CD14-positive monocyte (primary cell): Measurements from ENCODE around the gene RANBP3. TPM values are rescaled to one million over a fixed set of nuclear protein-coding genes. Genes with fewer than 3 reads are reported as not detected.

Experiments used
- DNase-seq, 3 donors: peaks; one replicate each; pipeline ENCODE4 v3.0.0-alpha.2; 2011 to 2022
- H2AFZ ChIP-seq: 2 replicates; pipeline ENCODE4 v1.6.0; 2012; ENCODE audit warnings: mild to moderate bottlenecking, low read depth, low read length, inconsistent platforms; ENCODE audit not compliant: insufficient read depth, poor library complexity, severe bottlenecking
- H3K27ac ChIP-seq, 2 donors: 1 replicate in 1 of 2; 2 replicates in 1 of 2; pipeline ENCODE4 v1.5.1; 2012 to 2013; ENCODE audit warnings: low read length in 2 of 2, control low read depth in 1 of 2, inconsistent platforms in 1 of 2, low read depth in 1 of 2, mild to moderate bottlenecking in 1 of 2
- H3K27me3 ChIP-seq, 2 donors: one replicate each; pipeline versions ENCODE4 v1.6.0 to v1.6.1; 2011 to 2013; ENCODE audit warnings: low read length in 2 of 2; ENCODE audit not compliant: control insufficient read depth in 2 of 2, insufficient read depth in 2 of 2
- H3K36me3 ChIP-seq, 2 donors: replicated peaks in 1 of 2; 1 replicate in 1 of 2; 2 replicates in 1 of 2; pipeline versions ENCODE4 v1.5.1 to v1.6.1; 2012 to 2013; ENCODE audit warnings: low read length in 2 of 2, control low read depth in 1 of 2, inconsistent platforms in 1 of 2, mild to moderate bottlenecking in 1 of 2; ENCODE audit not compliant: insufficient read depth in 2 of 2, control insufficient read depth in 1 of 2
- H3K4me1 ChIP-seq, 2 donors: 1 replicate in 1 of 2; 2 replicates in 1 of 2; pipeline versions ENCODE4 v1.5.1 to v1.6.1; 2012 to 2013; ENCODE audit warnings: low read length in 2 of 2, control low read depth in 1 of 2, inconsistent platforms in 1 of 2, mild to moderate bottlenecking in 1 of 2, moderate library complexity in 1 of 2; ENCODE audit not compliant: insufficient read depth in 2 of 2, control insufficient read depth in 1 of 2
- H3K4me2 ChIP-seq: replicated peaks from 2 replicates; pipeline ENCODE3; 2012; ENCODE audit warnings: low read length, moderate library complexity, mild to moderate bottlenecking; ENCODE audit not compliant: poor library complexity, severe bottlenecking; ENCODE audit errors: extremely low read depth
- H3K4me3 ChIP-seq, 3 experiments: fragments of 200-600 bp in 1 of 3; sonication (generic) in 1 of 3; replicated peaks in 1 of 3; 1 replicate in 2 of 3; 2 replicates in 1 of 3; pipeline ENCODE4 v1.5.1; 2011 to 2013; ENCODE audit warnings: low read length in 3 of 3, mild to moderate bottlenecking in 3 of 3, control low read depth in 2 of 3, low read depth in 2 of 3, inconsistent platforms in 1 of 3, moderate library complexity in 1 of 3
- H3K79me2 ChIP-seq: 2 replicates; pipeline ENCODE4 v1.6.0; 2012; ENCODE audit warnings: mild to moderate bottlenecking, control low read depth, inconsistent platforms, low read length, moderate library complexity; ENCODE audit not compliant: insufficient read depth
- H3K9ac ChIP-seq: 2 replicates; pipeline ENCODE4 v1.6.0; 2017; ENCODE audit warnings: low read length, mild to moderate bottlenecking; ENCODE audit not compliant: insufficient read depth, poor library complexity, severe bottlenecking
- H3K9me3 ChIP-seq, 2 donors: replicated peaks in 1 of 2; 1 replicate in 1 of 2; 2 replicates in 1 of 2; pipeline versions ENCODE4 v1.5.1 to v1.6.1; 2012 to 2013; ENCODE audit warnings: low read length in 2 of 2, control low read depth in 1 of 2; ENCODE audit not compliant: control insufficient read depth in 1 of 2, insufficient read depth in 1 of 2
- H4K20me1 ChIP-seq: 2 replicates; pipeline ENCODE4 v1.6.0; 2012; ENCODE audit warnings: mild to moderate bottlenecking, low read length, control low read depth, moderate library complexity; ENCODE audit not compliant: insufficient read depth
- H3K27ac Mint-ChIP-seq, 7 donors: one replicate each; pipeline ENCODE4 v1.8.0; 2020; ENCODE audit warnings: mild to moderate bottlenecking in 7 of 7, mixed read lengths in 7 of 7, moderate library complexity in 6 of 7, inconsistent platforms in 2 of 7
- H3K27me3 Mint-ChIP-seq, 3 donors: one replicate each; pipeline ENCODE4 v1.8.0; 2021 to 2022; ENCODE audit warnings: low read depth in 3 of 3, mild to moderate bottlenecking in 3 of 3, mixed read lengths in 3 of 3, moderate library complexity in 3 of 3, inconsistent platforms in 1 of 3
- H3K36me3 Mint-ChIP-seq, 2 donors: one replicate each; pipeline ENCODE4 v1.8.0; 2020; ENCODE audit warnings: mixed read lengths in 2 of 2, inconsistent platforms in 1 of 2, mild to moderate bottlenecking in 1 of 2
- H3K4me1 Mint-ChIP-seq: one replicate; pipeline ENCODE4 v1.8.0; 2020; ENCODE audit warnings: mild to moderate bottlenecking, mixed read lengths
- H3K4me3 Mint-ChIP-seq, 2 donors: one replicate each; pipeline ENCODE4 v1.8.0; 2020; ENCODE audit warnings: mild to moderate bottlenecking in 2 of 2, mixed read lengths in 2 of 2, moderate library complexity in 1 of 2
- H3K9me3 Mint-ChIP-seq, 7 donors: one replicate each; pipeline ENCODE4 v1.8.0; 2020 to 2022; ENCODE audit warnings: mixed read lengths in 7 of 7, mild to moderate bottlenecking in 6 of 7, moderate library complexity in 6 of 7, inconsistent platforms in 2 of 7
- CTCF ChIP-seq: fragments of 200-600 bp; IDR thresholded peaks from one replicate; pipeline ENCODE4 v1.8.0; 2022; ENCODE audit warnings: antibody characterized with exemption, mild to moderate bottlenecking
- WGBS: methylation state at CpG from one replicate; pipeline ENCODE4 v1.1.5; 2013; ENCODE audit warnings: missing lambda C conversion rate; ENCODE audit not compliant: insufficient coverage; 5-methylcytosine and 5-hydroxymethylcytosine counted together
- intact Hi-C, 2 donors: fragments of 100-400 bp; cut with micrococcal nuclease; formaldehyde crosslinking; loops; one replicate each; pipeline versions ENCODE4 v1.15.0 to v1.15.1; 2023
- polyA plus RNA-seq, 3 donors: library from polyadenylated mRNA; depleted of rRNA in 1 of 3; unstranded in 2 of 3; stranded (reverse) in 1 of 3; fragments of 300-500 nt in 2 of 3; fragments of >200 nt in 1 of 3; fragmentation: Illumina TruSeq in 2 of 3; gene quantifications; 1 replicate in 2 of 3; 2 replicates in 1 of 3; pipeline ENCODE4 v1.2.3, GENCODE V29; 2012 to 2021

RANBP3 gene
- polyA plus RNA-seq, 3 donors: 4.5 to 49.5 (median 8.1) TPM

DNA sequence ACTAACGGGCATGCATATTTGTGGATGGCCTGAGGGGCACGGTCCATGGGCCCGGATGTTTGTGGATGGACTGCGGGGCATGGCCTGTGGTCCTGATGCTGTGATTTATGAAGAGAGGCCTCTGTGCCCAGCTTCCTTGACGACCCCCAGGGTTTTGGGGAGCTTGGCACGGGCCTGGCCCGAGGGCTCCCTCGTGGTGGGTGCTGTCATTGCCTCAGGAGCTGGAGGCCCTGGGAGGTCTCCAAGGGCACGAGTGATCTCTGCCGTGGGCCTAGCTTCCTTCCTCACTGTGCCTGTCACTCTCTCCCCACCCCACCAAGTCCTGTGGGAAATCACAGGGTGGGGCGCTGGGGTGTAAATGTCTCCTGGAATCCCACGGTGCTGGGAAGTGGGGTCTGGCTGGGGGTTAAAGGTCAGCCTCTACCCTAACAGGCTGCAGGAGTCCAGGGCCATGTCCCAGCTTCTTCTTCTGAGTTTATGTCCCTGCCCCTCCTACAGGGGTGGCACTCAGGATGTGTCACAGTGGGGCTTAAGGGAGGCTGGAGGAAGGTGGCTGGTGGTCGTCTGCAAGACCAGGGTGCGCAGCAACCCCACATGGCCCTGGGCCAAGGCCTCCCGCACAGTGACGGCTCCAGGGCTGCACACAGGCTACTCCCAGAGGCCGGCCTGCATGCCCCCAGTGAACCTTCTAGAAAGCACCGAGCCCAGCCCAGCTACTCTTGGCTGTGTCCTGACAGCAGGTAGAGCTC lies 27.6 kb upstream of the RANBP3 start:
- no peak for DNase-seq
- H3K27me3 Mint-ChIP-seq: peaks cover 0 to 1% (median 0%) of the 10 kb centered on the region in 3 donors
- H3K36me3 ChIP-seq: peaks cover 5 to 17% of the 10 kb centered on the region in 2 donors

GRCh38 chr19:6003976-6004375 lies 26.0 kb upstream of the RANBP3 start:
- Histone ChIP-seq H3K36me3 (peaks cover 5 to 20% of the 10 kb centered on the region in 2 donors), H2AFZ (no peak overlapping the region), H3K4me1 (no peaks in the 10 kb centered on the region), H3K9ac (no peak overlapping the region), H3K27ac (no peak overlapping the region), H3K79me2 (no peaks in the 10 kb centered on the region), H3K27me3 (no peaks in the 10 kb centered on the region), H3K9me3 (peaks cover 0 to 10% of the 10 kb centered on the region in 2 donors), H3K4me3 (no peak overlapping the region), H3K4me2 (no peak overlapping the region), H4K20me1 (no peaks in the 10 kb centered on the region)
- no peak for DNase-seq
- H3K4me1 Mint-ChIP-seq: no peaks in the 10 kb centered on the region
- H3K27me3 Mint-ChIP-seq: peaks cover 0 to 1% (median 0%) of the 10 kb centered on the region in 3 donors
- TF ChIP-seq CTCF: no peak
- H3K36me3 Mint-ChIP-seq: peaks cover 32 to 64% of the 10 kb centered on the region in 2 donors
- peak overlapping the region in 1 of 7 donors; percentile 51 for H3K27ac Mint-ChIP-seq
- peaks cover 2 to 10% (median 7%) of the 10 kb centered on the region in 7 donors for H3K9me3 Mint-ChIP-seq
- intact Hi-C loops: no loop called here
- WGBS: 77% methylated on average over 10 of the region's 10 CpGs
- H3K4me3 Mint-ChIP-seq: no peak overlapping the region

More for the DNA sequence above, 27.6 kb upstream of the RANBP3 start:
- Mint-ChIP-seq H3K4me1 (no peaks in the 10 kb centered on the region), H3K27ac (no peak overlapping the region), H3K36me3 (peaks cover 23 to 58% of the 10 kb centered on the region in 2 donors), H3K9me3 (peaks cover 0 to 5% (median 4%) of the 10 kb centered on the region in 7 donors), H3K4me3 (no peak overlapping the region)
- 96% methylated on average over 12 of the region's 18 CpGs for WGBS
- no peaks in the 10 kb centered on the region for H3K79me2 ChIP-seq
- no peak overlapping the region for H3K4me2 ChIP-seq
- intact Hi-C loops: no loop called here
- no peak overlapping the region for H2AFZ ChIP-seq
- no peaks in the 10 kb centered on the region for H3K4me1 ChIP-seq
- no peaks in the 10 kb centered on the region for H4K20me1 ChIP-seq
- no peak overlapping the region for H3K27ac ChIP-seq
- H3K27me3 ChIP-seq: no peaks in the 10 kb centered on the region
- TF ChIP-seq CTCF: no peak
- H3K9me3 ChIP-seq: peaks cover 0 to 7% of the 10 kb centered on the region in 2 donors
- H3K4me3 ChIP-seq: no peak overlapping the region
- H3K9ac ChIP-seq: no peak overlapping the region
